ENCODE measurements around the gene WDR20.

The WDR20 gene

GRCh38 chr14:102226356-102227125 lies 86.8 kb downstream of the WDR20 start:
- Histone ChIP-seq H4K20me1 (ENCODE audit: insufficient read depth, low read length, poor library complexity, severe bottlenecking) (no peaks in the 10 kb centered on the region), H3K4me2 (ENCODE audit: low read depth, low read length, poor library complexity, severe bottlenecking) (no peak overlapping the region), H3K79me2 (ENCODE audit: insufficient read depth, low read length) (no peaks in the 10 kb centered on the region), H3K4me1 (ENCODE audit: insufficient read depth, low read length, poor library complexity, severe bottlenecking) (no peaks in the 10 kb centered on the region), H3K9me3 (ENCODE audit: insufficient read depth, low read depth, low read length) (no peaks in the 10 kb centered on the region), H3K4me3 (ENCODE audit: low read length, poor library complexity, severe bottlenecking) (no peak overlapping the region), H2AFZ (ENCODE audit: low read length) (no peak overlapping the region), H3K9ac (ENCODE audit: low read depth, low read length, poor library complexity, severe bottlenecking) (no peak overlapping the region), H3K36me3 (ENCODE audit: insufficient read depth, low read length) (no peaks in the 10 kb centered on the region), H3K27me3 (ENCODE audit: insufficient read depth, low read length, poor library complexity, severe bottlenecking) (no peaks in the 10 kb centered on the region), H3K9me2 (replicated peaks; ENCODE audit: low read depth, low read length) (no peaks in the 10 kb centered on the region), H3F3A (ENCODE audit: low read depth) (no peaks in the 10 kb centered on the region)
- TF ChIP-seq CTCF (conservative IDR thresholded peaks at IDR 0.05; ENCODE audit: low read length) (no peak), EZH2phosphoT487 (IDR thresholded peaks at IDR 0.05; ENCODE audit: borderline replicate concordance) (no peak)

- no peaks in the 10 kb centered on the region for H3K9me3 ChIP-seq (ENCODE audit: insufficient read depth, low read depth, low read length)
- no peaks in the 10 kb centered on the region for H3K79me2 ChIP-seq (ENCODE audit: insufficient read depth, low read length)
- no peaks in the 10 kb centered on the region for H3K36me3 ChIP-seq (ENCODE audit: insufficient read depth, low read length)
- TF ChIP-seq EZH2phosphoT487 (IDR thresholded peaks at IDR 0.05; ENCODE audit: borderline replicate concordance) (no peak), CTCF (conservative IDR thresholded peaks at IDR 0.05; ENCODE audit: low read length) (no peak)
- H3K4me2 ChIP-seq (ENCODE audit: low read depth, low read length, poor library complexity, severe bottlenecking): no peak overlapping the region
- H4K20me1 ChIP-seq (ENCODE audit: insufficient read depth, low read length, poor library complexity, severe bottlenecking): no peaks in the 10 kb centered on the region
- no peaks in the 10 kb centered on the region for H3F3A ChIP-seq (ENCODE audit: low read depth)
- H3K4me3 ChIP-seq (ENCODE audit: low read length, poor library complexity, severe bottlenecking): no peak overlapping the region
- no peak overlapping the region for H3K9ac ChIP-seq (ENCODE audit: low read depth, low read length, poor library complexity, severe bottlenecking)
- H2AFZ ChIP-seq (ENCODE audit: low read length): no peak overlapping the region
- no peaks in the 10 kb centered on the region for H3K27me3 ChIP-seq (ENCODE audit: insufficient read depth, low read length, poor library complexity, severe bottlenecking)
- H3K4me1 ChIP-seq (ENCODE audit: insufficient read depth, low read length, poor library complexity, severe bottlenecking): no peaks in the 10 kb centered on the region
- H3K9me2 ChIP-seq (replicated peaks; ENCODE audit: low read depth, low read length): no peaks in the 10 kb centered on the region
Observed at GRCh38 chr14:102227184-102227964, 87.7 kb downstream of the WDR20 start.

GRCh38 chr14:102229071-102229738 lies 89.5 kb downstream of the WDR20 start:
- no peaks in the 10 kb centered on the region for H3K9me3 ChIP-seq (ENCODE audit: insufficient read depth, low read depth, low read length)
- no peaks in the 10 kb centered on the region for H3F3A ChIP-seq (ENCODE audit: low read depth)
- H3K9ac ChIP-seq (ENCODE audit: low read depth, low read length, poor library complexity, severe bottlenecking): no peak overlapping the region
- H3K79me2 ChIP-seq (ENCODE audit: insufficient read depth, low read length): no peaks in the 10 kb centered on the region
- H3K9me2 ChIP-seq (replicated peaks; ENCODE audit: low read depth, low read length): no peaks in the 10 kb centered on the region
- no peak overlapping the region for H2AFZ ChIP-seq (ENCODE audit: low read length)
- H3K4me2 ChIP-seq (ENCODE audit: low read depth, low read length, poor library complexity, severe bottlenecking): no peak overlapping the region
- no peaks in the 10 kb centered on the region for H3K4me1 ChIP-seq (ENCODE audit: insufficient read depth, low read length, poor library complexity, severe bottlenecking)
- H4K20me1 ChIP-seq (ENCODE audit: insufficient read depth, low read length, poor library complexity, severe bottlenecking): no peaks in the 10 kb centered on the region
- no peaks in the 10 kb centered on the region for H3K36me3 ChIP-seq (ENCODE audit: insufficient read depth, low read length)
- no peaks in the 10 kb centered on the region for H3K27me3 ChIP-seq (ENCODE audit: insufficient read depth, low read length, poor library complexity, severe bottlenecking)
- no peak overlapping the region for H3K4me3 ChIP-seq (ENCODE audit: low read length, poor library complexity, severe bottlenecking)
- TF ChIP-seq EZH2phosphoT487 (IDR thresholded peaks at IDR 0.05; ENCODE audit: borderline replicate concordance): no peak
- TF ChIP-seq CTCF (conservative IDR thresholded peaks at IDR 0.05; ENCODE audit: low read length): no peak

Data from Loucy (cell line).